Naive B cell (primary cell): ENCODE measurements around the gene LRRC71. TPM values are rescaled to one million over a fixed set of nuclear protein-coding genes. Genes with fewer than 3 reads are reported as not detected.

ENCODE experiments used
- ATAC-seq, 2 donors: fragments of 150-1000 bp; cut with Tn5 transposase; 2 replicates each; pipeline ENCODE4 v1.10.0; 2021; ENCODE audit warnings: low read depth in 2 of 2, mild to moderate bottlenecking in 2 of 2, moderate library complexity in 2 of 2
- DNase-seq: peaks from one replicate; pipeline ENCODE4 v3.0.0; 2022
- H3K27ac Mint-ChIP-seq, 6 donors: one replicate each; pipeline ENCODE4 v1.8.0; 2020 to 2022; ENCODE audit warnings: mild to moderate bottlenecking in 6 of 6, mixed read lengths in 6 of 6, moderate library complexity in 5 of 6, inconsistent platforms in 2 of 6
- H3K27me3 Mint-ChIP-seq, 3 donors: one replicate each; pipeline ENCODE4 v1.8.0; 2021 to 2022; ENCODE audit warnings: mixed read lengths in 3 of 3, mild to moderate bottlenecking in 1 of 3
- H3K36me3 Mint-ChIP-seq, 2 donors: one replicate each; pipeline ENCODE4 v1.8.0; 2020 to 2022; ENCODE audit warnings: mixed read lengths in 2 of 2, inconsistent platforms in 1 of 2, mild to moderate bottlenecking in 1 of 2
- H3K4me1 Mint-ChIP-seq, 3 donors: one replicate each; pipeline ENCODE4 v1.8.0; 2020 to 2022; ENCODE audit warnings: mixed read lengths in 3 of 3, inconsistent platforms in 1 of 3, mild to moderate bottlenecking in 1 of 3, moderate library complexity in 1 of 3
- H3K4me3 Mint-ChIP-seq, 8 donors: one replicate each; pipeline ENCODE4 v1.8.0; 2020 to 2022; ENCODE audit warnings: mild to moderate bottlenecking in 8 of 8, mixed read lengths in 8 of 8, moderate library complexity in 8 of 8, inconsistent platforms in 2 of 8
- H3K9me3 Mint-ChIP-seq, 7 donors: one replicate each; pipeline ENCODE4 v1.8.0; 2020 to 2022; ENCODE audit warnings: mixed read lengths in 7 of 7, mild to moderate bottlenecking in 5 of 7, inconsistent platforms in 2 of 7, moderate library complexity in 1 of 7
- polyA plus RNA-seq, 6 donors: library from polyadenylated mRNA; unstranded; fragments of 300-500 nt; fragmentation: Illumina TruSeq; gene quantifications; one replicate each; pipeline ENCODE4 v1.2.3, GENCODE V29; 2021; ENCODE audit warnings: low read depth in 6 of 6

LRRC71 gene
- polyA plus RNA-seq, 6 donors from 2014 or later, result not detected

DNA sequence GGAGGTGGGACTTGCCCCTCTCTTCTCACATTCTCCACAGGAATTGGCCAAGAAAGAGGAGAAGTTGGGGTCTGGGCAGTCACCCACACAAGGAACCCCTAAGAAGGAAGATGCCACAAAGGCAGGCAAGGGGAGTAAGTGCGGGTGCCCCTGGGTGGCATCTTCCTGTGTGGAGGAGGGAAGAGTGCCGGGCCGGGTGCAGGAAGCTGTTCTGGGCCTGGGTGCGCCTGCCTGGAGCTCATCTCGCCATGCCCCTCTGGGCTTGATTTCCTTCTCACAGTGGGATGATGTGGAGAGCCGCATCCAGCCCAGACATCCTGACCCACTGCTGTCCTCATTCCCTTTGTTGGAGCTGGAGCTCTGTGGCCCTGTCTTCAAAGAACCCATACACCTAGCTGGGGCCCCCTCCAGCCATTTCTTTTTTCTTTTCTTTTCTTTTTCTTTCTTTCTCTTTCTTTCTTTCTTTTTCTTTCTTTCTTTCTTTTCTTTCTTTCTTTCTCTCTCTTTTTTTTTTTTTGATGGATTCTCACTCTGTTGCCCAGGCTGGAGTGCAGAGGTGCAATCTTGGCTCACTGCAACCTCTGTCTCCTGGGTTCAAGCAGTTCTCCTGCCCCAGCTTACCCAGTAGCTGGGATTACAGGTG, 9.3 kb downstream of the LRRC71 start:
- ATAC-seq, result no peak
- Mint-ChIP-seq H3K36me3 (peaks cover 4 to 12% of the 10 kb centered on the region in 2 donors), H3K27me3 (peaks cover 56 to 91% (median 90%) of the 10 kb centered on the region in 3 donors)

DNA sequence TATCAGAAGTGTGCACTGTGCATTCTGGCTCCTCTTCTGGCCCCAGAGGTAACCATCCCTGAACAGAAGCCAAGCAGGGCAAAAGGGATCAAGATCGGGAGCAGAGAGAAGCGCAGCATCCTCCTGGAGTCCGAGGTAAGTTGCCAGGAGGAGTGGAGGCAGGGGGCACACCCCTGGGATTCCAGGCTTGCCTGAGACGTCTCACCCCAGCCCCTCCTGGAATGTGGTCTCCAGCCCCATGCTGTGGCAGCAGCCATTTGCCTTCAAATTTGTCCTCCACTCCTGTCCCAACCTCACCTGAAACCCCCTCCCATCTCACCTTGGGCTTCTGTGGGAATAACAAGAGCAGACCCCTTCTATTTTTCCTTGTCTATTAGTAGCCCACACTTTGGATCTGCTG, 10.1 kb downstream of the LRRC71 start:
- Mint-ChIP-seq H3K27me3 (peaks cover 51 to 83% (median 82%) of the 10 kb centered on the region in 3 donors), H3K9me3 (peaks cover 0 to 2% (median 0%) of the 10 kb centered on the region in 7 donors), H3K4me3 (no peak overlapping the region)

More for the DNA sequence above, 9.3 kb downstream of the LRRC71 start:
- no peak for DNase-seq
- H3K4me3 Mint-ChIP-seq, result peak overlapping the region in 1 of 8 donors; percentile 64
- peaks cover 0 to 2% (median 0%) of the 10 kb centered on the region in 7 donors for H3K9me3 Mint-ChIP-seq
- peaks cover 6 to 17% (median 15%) of the 10 kb centered on the region in 3 donors for H3K4me1 Mint-ChIP-seq
- peak overlapping the region in 2 of 6 donors; percentile 14 to 42 for H3K27ac Mint-ChIP-seq

GRCh38 chr1:156931211-156931952, 10.9 kb downstream of the LRRC71 start:
- ATAC-seq (no peak), DNase-seq (no peak)
- peaks cover 6 to 15% (median 15%) of the 10 kb centered on the region in 3 donors for H3K4me1 Mint-ChIP-seq
- no peak overlapping the region for H3K4me3 Mint-ChIP-seq
- peaks cover 0 to 2% (median 0%) of the 10 kb centered on the region in 7 donors for H3K9me3 Mint-ChIP-seq
- peaks cover 0 to 12% of the 10 kb centered on the region in 2 donors for H3K36me3 Mint-ChIP-seq
- H3K27me3 Mint-ChIP-seq, result peaks cover 42 to 75% (median 74%) of the 10 kb centered on the region in 3 donors
- H3K27ac Mint-ChIP-seq, result peak overlapping the region in 1 of 6 donors; percentile 40

More for the DNA sequence above, 10.1 kb downstream of the LRRC71 start:
- peaks cover 3 to 12% of the 10 kb centered on the region in 2 donors for H3K36me3 Mint-ChIP-seq
- ATAC-seq, result no peak
- DNase-seq, result no peak
- peak overlapping the region in 1 of 6 donors; percentile 37 for H3K27ac Mint-ChIP-seq
- H3K4me1 Mint-ChIP-seq, result peaks cover 6 to 17% (median 15%) of the 10 kb centered on the region in 3 donors

GRCh38 chr1:156931974-156932710, 11.7 kb downstream of the LRRC71 start:
- Mint-ChIP-seq H3K4me1 (peaks cover 6 to 13% (median 13%) of the 10 kb centered on the region in 3 donors), H3K27me3 (peaks cover 40 to 70% (median 67%) of the 10 kb centered on the region in 3 donors), H3K4me3 (no peak overlapping the region), H3K27ac (peak overlapping the region in 3 of 6 donors; percentile 28 to 88 (median 50)), H3K36me3 (peaks cover 0 to 12% of the 10 kb centered on the region in 2 donors), H3K9me3 (peaks cover 0 to 2% (median 0%) of the 10 kb centered on the region in 7 donors)
- ATAC-seq (no peak), DNase-seq (no peak)

GRCh38 chr1:156933136-156933535, 12.7 kb downstream of the LRRC71 start:
- peaks cover 3 to 8% (median 5%) of the 10 kb centered on the region in 3 donors for H3K4me1 Mint-ChIP-seq
- H3K27me3 Mint-ChIP-seq, result peaks cover 32 to 60% (median 57%) of the 10 kb centered on the region in 3 donors
- peaks cover 0 to 2% (median 0%) of the 10 kb centered on the region in 7 donors for H3K9me3 Mint-ChIP-seq
- H3K4me3 Mint-ChIP-seq, result no peak overlapping the region
- ATAC-seq (no peak), DNase-seq (no peak)
- H3K27ac Mint-ChIP-seq, result no peak overlapping the region
- peaks cover 0 to 12% of the 10 kb centered on the region in 2 donors for H3K36me3 Mint-ChIP-seq

DNA sequence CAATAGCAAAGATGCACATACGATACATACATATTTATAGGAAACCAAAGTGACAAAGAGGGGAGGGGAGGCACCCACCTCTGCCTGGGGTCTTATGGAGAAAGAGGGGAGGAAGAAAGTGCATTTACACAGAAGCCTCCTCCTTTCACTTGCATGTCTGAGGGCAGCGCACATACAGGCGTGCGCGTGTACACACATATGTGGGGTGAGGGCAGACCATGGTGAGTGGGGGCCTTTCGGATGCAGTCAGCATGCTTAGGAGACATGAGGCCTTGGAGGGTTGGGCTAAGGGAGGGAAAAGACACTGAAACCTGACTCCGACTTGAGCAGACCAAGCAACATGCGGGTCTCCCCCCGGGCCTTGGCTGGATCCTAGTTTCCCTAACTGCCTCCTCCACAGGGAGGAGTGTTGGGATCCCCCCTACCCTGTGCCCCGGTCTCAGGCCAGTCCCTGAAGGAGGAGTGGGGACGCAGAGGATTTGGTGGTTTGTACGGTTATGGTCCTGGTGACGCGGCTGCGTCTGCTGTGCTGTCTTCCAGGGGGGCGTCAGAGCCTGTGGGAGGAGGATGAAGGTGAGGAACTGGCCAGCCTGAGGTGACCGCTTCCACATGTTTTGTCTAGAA, 15.2 kb downstream of the LRRC71 start:
- peaks cover 1 to 11% of the 10 kb centered on the region in 2 donors for H3K36me3 Mint-ChIP-seq
- H3K4me1 Mint-ChIP-seq, result no peaks in the 10 kb centered on the region
- peaks cover 0 to 2% (median 0%) of the 10 kb centered on the region in 7 donors for H3K9me3 Mint-ChIP-seq
- ATAC-seq (no peak), DNase-seq (no peak)
- no peak overlapping the region for H3K4me3 Mint-ChIP-seq
- no peak overlapping the region for H3K27ac Mint-ChIP-seq
- peaks cover 22 to 35% (median 33%) of the 10 kb centered on the region in 3 donors for H3K27me3 Mint-ChIP-seq

DNA sequence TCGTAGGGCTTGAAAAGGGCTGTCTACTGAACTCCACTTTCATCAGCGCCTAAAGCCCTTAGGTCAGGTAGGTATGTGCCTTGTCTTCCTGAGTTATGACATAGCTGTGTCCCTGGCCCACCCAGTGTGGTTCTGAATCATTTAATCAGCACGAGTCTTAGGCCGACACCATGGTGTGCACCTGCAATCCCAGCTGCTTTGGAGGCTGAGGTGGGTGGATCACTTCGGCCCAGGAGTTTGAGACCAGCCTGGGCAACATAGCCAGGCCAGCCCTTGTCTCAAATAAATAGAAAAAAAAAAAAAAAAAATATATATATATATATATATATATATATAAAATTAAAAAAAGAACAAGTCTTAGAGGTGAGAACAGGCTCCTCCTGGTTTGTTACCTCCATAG, 15.8 kb downstream of the LRRC71 start:
- no peak overlapping the region for H3K4me3 Mint-ChIP-seq
- no peak for ATAC-seq
- no peak for DNase-seq
- H3K27me3 Mint-ChIP-seq, result peaks cover 17 to 30% (median 29%) of the 10 kb centered on the region in 3 donors
- peaks cover 5 to 6% of the 10 kb centered on the region in 2 donors for H3K36me3 Mint-ChIP-seq
- no peaks in the 10 kb centered on the region for H3K9me3 Mint-ChIP-seq
- no peaks in the 10 kb centered on the region for H3K4me1 Mint-ChIP-seq
- H3K27ac Mint-ChIP-seq, result no peak overlapping the region

- no peak overlapping the region for H3K4me3 Mint-ChIP-seq
- peaks cover 0 to 6% of the 10 kb centered on the region in 2 donors for H3K36me3 Mint-ChIP-seq
- H3K9me3 Mint-ChIP-seq, result no peaks in the 10 kb centered on the region
- H3K27me3 Mint-ChIP-seq, result peaks cover 11 to 27% (median 23%) of the 10 kb centered on the region in 3 donors
- no peak overlapping the region for H3K27ac Mint-ChIP-seq
- no peak for DNase-seq
- ATAC-seq, result no peak
- H3K4me1 Mint-ChIP-seq, result no peaks in the 10 kb centered on the region
Measured at GRCh38 chr1:156936721-156937220, 16.3 kb downstream of the LRRC71 start.

DNA sequence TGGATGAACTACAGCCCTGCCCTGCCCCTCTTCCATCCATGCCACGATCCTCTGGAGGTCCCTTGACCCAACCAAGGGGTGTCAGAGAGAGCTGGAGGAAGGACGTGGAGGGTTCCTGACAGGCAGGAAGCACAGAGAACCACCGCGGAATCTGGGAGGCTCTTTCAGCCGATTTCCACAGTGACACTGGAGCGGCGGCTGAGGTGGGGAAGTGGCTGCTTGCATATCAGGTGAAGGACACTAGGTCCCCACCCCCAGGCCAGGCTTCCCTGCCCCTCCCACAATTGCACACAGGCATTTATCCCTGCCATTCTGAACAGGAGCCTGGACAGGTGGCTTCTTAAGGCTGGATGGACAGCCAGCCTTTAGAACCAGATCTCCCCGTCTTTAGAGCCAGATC, 17.5 kb downstream of the LRRC71 start:
- Mint-ChIP-seq H3K4me1 (no peaks in the 10 kb centered on the region), H3K36me3 (peaks cover 0 to 6% of the 10 kb centered on the region in 2 donors), H3K27me3 (peaks cover 4 to 15% (median 12%) of the 10 kb centered on the region in 3 donors), H3K4me3 (no peak overlapping the region), H3K27ac (peak overlapping the region in 1 of 6 donors; percentile 5), H3K9me3 (no peaks in the 10 kb centered on the region)
- DNase-seq (no peak), ATAC-seq (no peak)

DNA sequence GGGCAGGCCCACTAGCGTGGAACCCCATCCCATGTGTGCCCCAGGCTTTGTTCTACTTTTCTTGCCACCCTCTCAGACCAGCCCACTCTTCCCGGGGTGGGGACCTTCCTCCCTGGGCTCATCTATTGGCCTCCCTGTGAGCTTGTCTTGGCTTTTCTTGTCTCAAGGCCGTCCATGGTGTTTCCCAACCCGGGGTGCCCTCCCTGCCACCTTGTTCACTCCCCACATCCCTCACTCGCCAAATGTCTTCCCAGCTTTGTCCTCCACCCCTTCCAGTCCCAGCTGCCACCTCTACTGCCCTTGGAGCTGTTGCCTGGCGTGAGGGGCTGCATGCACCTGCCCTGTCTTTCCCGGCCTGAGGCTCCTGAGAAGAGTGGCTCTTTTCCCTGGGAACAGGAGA, 18.4 kb downstream of the LRRC71 start:
- H3K9me3 Mint-ChIP-seq, result no peaks in the 10 kb centered on the region
- H3K4me3 Mint-ChIP-seq, result no peak overlapping the region
- H3K27ac Mint-ChIP-seq, result peak overlapping the region in 2 of 6 donors; percentile 3 to 57
- peaks cover 0 to 10% of the 10 kb centered on the region in 2 donors for H3K36me3 Mint-ChIP-seq
- peaks cover 0 to 7% (median 3%) of the 10 kb centered on the region in 3 donors for H3K27me3 Mint-ChIP-seq
- H3K4me1 Mint-ChIP-seq, result no peaks in the 10 kb centered on the region
- ATAC-seq (no peak), DNase-seq (no peak)

DNA sequence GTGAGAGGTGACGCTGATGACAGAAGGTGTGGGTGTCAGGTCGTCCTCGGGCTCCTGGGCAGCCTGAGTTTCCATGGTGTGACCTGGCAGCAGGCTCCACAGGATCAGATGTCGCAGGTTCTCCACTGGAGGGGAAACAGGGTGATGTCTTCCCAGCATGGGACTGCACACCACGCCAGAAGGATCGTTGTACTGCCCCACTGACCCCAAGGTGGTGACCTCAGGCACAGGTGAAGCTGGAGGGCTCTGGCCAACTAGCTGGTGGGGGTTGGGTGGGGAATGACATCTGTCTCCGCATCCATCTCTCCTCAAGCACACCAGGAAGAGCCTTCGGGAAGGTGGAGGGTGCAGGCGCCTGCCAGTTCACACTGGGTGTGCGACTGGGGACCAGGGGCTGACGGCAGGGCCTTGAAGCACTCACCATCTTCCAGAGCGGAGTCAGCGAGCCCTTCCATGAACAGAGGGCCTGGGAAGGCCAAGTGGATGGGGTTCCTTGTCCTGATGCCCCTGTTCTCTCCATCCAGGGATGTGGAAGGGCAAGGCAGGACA, 19.4 kb downstream of the LRRC71 start:
- no peak for ATAC-seq
- H3K36me3 Mint-ChIP-seq, result peaks cover 0 to 10% of the 10 kb centered on the region in 2 donors

DNA sequence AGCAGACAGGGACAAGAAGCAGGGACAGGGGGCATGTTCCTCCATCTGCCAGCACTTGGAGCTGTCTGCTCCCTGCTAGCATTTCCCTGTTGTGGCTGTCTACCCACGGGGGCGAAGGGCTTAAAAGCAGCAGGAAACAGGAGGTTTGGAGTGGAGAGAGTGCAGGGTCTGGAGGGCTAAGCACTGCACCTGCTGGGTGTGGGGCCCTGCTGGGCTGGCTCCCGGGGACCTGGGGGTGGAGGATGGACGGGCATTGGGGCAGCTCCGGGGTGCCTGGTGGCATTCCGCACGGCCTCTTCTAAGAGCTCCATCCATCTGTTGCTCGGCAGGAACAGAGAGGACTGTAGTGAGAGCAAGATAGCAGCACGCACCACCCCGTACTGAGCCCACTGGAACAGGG, 21.2 kb downstream of the LRRC71 start:
- DNase-seq, result no peak
- H3K36me3 Mint-ChIP-seq, result peaks cover 10% of the 10 kb centered on the region in 2 donors
- peaks cover 0 to 5% (median 0%) of the 10 kb centered on the region in 3 donors for H3K27me3 Mint-ChIP-seq
- H3K27ac Mint-ChIP-seq, result no peak overlapping the region
- no peak for ATAC-seq
- H3K9me3 Mint-ChIP-seq, result no peaks in the 10 kb centered on the region
- no peak overlapping the region for H3K4me3 Mint-ChIP-seq
- H3K4me1 Mint-ChIP-seq, result no peaks in the 10 kb centered on the region

More for the DNA sequence above, 19.4 kb downstream of the LRRC71 start:
- DNase-seq, result no peak
- peaks cover 0 to 5% (median 0%) of the 10 kb centered on the region in 3 donors for H3K27me3 Mint-ChIP-seq
- H3K4me3 Mint-ChIP-seq, result no peak overlapping the region
- no peaks in the 10 kb centered on the region for H3K9me3 Mint-ChIP-seq
- no peaks in the 10 kb centered on the region for H3K4me1 Mint-ChIP-seq
- no peak overlapping the region for H3K27ac Mint-ChIP-seq
